PFSK-1 (cell line): Measurements from ENCODE around the gene TTYH3.

Source experiments
- POLR2AphosphoS5 ChIP-seq: IDR thresholded peaks from 2 replicates; pipeline ENCODE4 v1.6.1; 2012; ENCODE audit warnings: low read depth, mild to moderate bottlenecking, control low read depth, low read length, moderate library complexity
- SIN3A ChIP-seq: IDR thresholded peaks from 2 replicates; pipeline ENCODE4 v1.6.1; 2012; ENCODE audit warnings: mild to moderate bottlenecking, low read length, moderate library complexity, borderline replicate concordance; ENCODE audit not compliant: insufficient read depth
- TAF1 ChIP-seq: IDR thresholded peaks from 2 replicates; pipeline ENCODE4 v1.6.1; 2012; ENCODE audit warnings: low read length, control low read depth, borderline replicate concordance; ENCODE audit not compliant: insufficient read depth
- TF ChIP-seq, protein P1 (sequence below), 2 experiments: IDR thresholded peaks; 2 replicates each; pipeline versions ENCODE4 v1.6.1 to v1.8.0; 2011 to 2012; ENCODE audit warnings: low read depth in 2 of 2, low read length in 2 of 2, control low read depth in 1 of 2, inconsistent platforms in 1 of 2, mild to moderate bottlenecking in 1 of 2, moderate library complexity in 1 of 2; ENCODE audit not compliant: insufficient read depth in 1 of 2

DNA sequence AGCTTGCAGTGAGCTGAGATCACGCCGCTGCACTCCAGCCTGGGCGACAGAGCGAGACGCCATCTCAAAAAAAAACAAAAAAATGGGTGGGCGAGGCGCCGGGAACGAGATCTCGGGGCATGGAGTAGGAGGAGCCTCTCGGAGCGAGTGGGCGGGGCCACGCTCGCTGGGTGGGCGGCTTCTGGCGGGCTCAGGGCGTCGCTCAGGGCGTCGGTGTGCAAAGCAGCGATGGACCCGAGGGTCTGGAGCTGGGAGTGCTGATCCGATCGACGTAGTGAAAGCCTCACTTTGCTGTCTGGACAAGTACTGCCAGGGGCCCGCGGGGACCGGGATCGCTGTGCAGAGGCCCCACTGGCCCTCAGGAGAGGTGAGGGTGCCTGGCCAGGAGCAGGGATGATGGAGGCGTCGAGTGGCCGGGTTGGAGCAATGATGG is 33.6 kb downstream of the TTYH3 start:
- TF ChIP-seq SIN3A, result no peak
- TF ChIP-seq POLR2AphosphoS5, result no peak
- TF ChIP-seq TAF1, result no peak
- TF ChIP-seq, protein P1, sequence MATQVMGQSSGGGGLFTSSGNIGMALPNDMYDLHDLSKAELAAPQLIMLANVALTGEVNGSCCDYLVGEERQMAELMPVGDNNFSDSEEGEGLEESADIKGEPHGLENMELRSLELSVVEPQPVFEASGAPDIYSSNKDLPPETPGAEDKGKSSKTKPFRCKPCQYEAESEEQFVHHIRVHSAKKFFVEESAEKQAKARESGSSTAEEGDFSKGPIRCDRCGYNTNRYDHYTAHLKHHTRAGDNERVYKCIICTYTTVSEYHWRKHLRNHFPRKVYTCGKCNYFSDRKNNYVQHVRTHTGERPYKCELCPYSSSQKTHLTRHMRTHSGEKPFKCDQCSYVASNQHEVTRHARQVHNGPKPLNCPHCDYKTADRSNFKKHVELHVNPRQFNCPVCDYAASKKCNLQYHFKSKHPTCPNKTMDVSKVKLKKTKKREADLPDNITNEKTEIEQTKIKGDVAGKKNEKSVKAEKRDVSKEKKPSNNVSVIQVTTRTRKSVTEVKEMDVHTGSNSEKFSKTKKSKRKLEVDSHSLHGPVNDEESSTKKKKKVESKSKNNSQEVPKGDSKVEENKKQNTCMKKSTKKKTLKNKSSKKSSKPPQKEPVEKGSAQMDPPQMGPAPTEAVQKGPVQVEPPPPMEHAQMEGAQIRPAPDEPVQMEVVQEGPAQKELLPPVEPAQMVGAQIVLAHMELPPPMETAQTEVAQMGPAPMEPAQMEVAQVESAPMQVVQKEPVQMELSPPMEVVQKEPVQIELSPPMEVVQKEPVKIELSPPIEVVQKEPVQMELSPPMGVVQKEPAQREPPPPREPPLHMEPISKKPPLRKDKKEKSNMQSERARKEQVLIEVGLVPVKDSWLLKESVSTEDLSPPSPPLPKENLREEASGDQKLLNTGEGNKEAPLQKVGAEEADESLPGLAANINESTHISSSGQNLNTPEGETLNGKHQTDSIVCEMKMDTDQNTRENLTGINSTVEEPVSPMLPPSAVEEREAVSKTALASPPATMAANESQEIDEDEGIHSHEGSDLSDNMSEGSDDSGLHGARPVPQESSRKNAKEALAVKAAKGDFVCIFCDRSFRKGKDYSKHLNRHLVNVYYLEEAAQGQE (IDR thresholded peaks at IDR 0.05; ENCODE audit: insufficient read depth in 1 of 2, low read depth in 2 of 2, low read length in 2 of 2), result no peak
